NCI-H2107 treated with DMSO at 0.1 percent for 48 hours (cell line): Measurements from ENCODE around the gene XYLT1.

Source experiments
- DNase-seq: peaks from one replicate; lab custom pipeline; 2025; ENCODE audit not compliant: unreplicated experiment; lab: John Stamatoyannopoulos, UW

The XYLT1 gene

GRCh38 chr16:17237350-17237944 lies 233.3 kb downstream of the XYLT1 start:
- DNase-seq, result no peak

GRCh38 chr16:17235147-17235815 lies 235.5 kb downstream of the XYLT1 start:
- no peak for DNase-seq

- DNase-seq, result no peak
Observed at GRCh38 chr16:17233318-17234002, 237.3 kb downstream of the XYLT1 start.

GRCh38 chr16:17232487-17232886 lies 238.3 kb downstream of the XYLT1 start:
- no peak for DNase-seq

GRCh38 chr16:17231972-17232371 lies 238.8 kb downstream of the XYLT1 start:
- DNase-seq, result no peak

GRCh38 chr16:17230932-17231581 lies 239.7 kb downstream of the XYLT1 start:
- no peak for DNase-seq

- no peak for DNase-seq
Observed at GRCh38 chr16:17229766-17230165, 241.0 kb downstream of the XYLT1 start.

GRCh38 chr16:17229131-17229530 lies 241.6 kb downstream of the XYLT1 start:
- DNase-seq, result no peak

GRCh38 chr16:17228708-17229055 lies 242.1 kb downstream of the XYLT1 start:
- DNase-seq, result no peak

- no peak for DNase-seq
Observed at GRCh38 chr16:17228048-17228707, 242.6 kb downstream of the XYLT1 start.

GRCh38 chr16:17227278-17227677 lies 243.5 kb downstream of the XYLT1 start:
- DNase-seq, result no peak

- DNase-seq, result no peak
Observed at GRCh38 chr16:17225541-17225940, 245.2 kb downstream of the XYLT1 start.

- DNase-seq, result no peak
Observed at GRCh38 chr16:17224879-17225281, 245.9 kb downstream of the XYLT1 start.

GRCh38 chr16:17224350-17224749 lies 246.4 kb downstream of the XYLT1 start:
- no peak for DNase-seq

GRCh38 chr16:17223576-17223975 lies 247.2 kb downstream of the XYLT1 start:
- no peak for DNase-seq

GRCh38 chr16:17222871-17223401 lies 247.8 kb downstream of the XYLT1 start:
- no peak for DNase-seq

GRCh38 chr16:17219991-17220390 lies 250.8 kb downstream of the XYLT1 start:
- no peak for DNase-seq

- DNase-seq, result no peak
Observed at GRCh38 chr16:17215936-17216335, 254.8 kb downstream of the XYLT1 start.

GRCh38 chr16:17215306-17215705 lies 255.5 kb downstream of the XYLT1 start:
- no peak for DNase-seq

GRCh38 chr16:17213974-17214373 lies 256.8 kb downstream of the XYLT1 start:
- no peak for DNase-seq

- no peak for DNase-seq
Observed at GRCh38 chr16:17213025-17213424, 257.7 kb downstream of the XYLT1 start.
